Stimulated activated CD4-positive, alpha-beta T cell treated with anti-CD3 and anti-CD28 coated beads, Interleukin-4, amount 100 ng/mL, for 24 hours (primary cell): Measurements from ENCODE around the gene VAV2.
"Not testable (repeated sequence)": the region's sequence is repeated elsewhere in the genome, so short reads cannot be mapped to it uniquely, and the experiment has no call there.

Source experiments
- DNase-seq: peaks from one replicate; pipeline ENCODE4 v3.0.0-alpha.2; 2020

The VAV2 gene

GRCh38 chr9:133779081-133779480 is 213.0 kb downstream of the VAV2 start:
- no peak for DNase-seq

GRCh38 chr9:133778336-133779013 is 213.6 kb downstream of the VAV2 start:
- no peak for DNase-seq

- DNase-seq = no peak
Observed at GRCh38 chr9:133777871-133778270, 214.3 kb downstream of the VAV2 start.

DNA sequence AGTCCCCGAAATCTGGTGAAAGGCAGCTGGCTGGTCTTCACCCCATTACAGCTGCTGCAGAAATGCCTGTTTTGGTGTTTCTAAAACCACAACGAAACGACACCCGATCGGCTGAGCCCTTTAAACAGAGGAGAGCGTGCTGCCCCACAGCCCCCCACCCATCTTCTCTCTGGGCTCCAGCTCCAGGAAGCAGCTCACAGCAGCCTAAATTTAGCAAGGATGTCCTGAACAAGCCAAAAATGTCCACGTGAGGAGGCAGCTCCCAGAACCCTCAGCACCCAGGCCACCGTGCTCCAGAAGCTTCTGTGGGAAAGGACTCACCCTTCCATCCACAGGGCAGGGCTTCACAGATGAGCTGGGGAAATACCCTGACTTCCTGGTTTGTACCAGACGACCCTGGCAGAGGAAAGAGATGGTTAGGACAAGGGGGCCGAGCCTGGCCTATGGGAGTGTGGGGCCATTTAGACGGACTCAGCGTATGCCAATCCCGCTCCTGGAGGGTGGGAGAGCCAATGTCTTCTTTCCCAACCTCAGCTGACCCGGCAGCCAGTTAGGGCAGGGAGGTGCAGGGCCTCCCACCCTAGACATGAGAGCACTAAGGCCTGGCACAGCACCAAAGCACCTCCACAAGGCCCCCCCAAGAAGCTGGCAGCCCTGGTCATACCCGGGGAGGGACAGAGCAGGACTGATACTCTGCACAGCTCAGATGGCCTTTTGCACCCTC is 214.9 kb downstream of the VAV2 start:
- DNase-seq = no peak

- DNase-seq = no peak
Observed at GRCh38 chr9:133775951-133776905, 215.9 kb downstream of the VAV2 start.

- DNase-seq = no peak
Observed at GRCh38 chr9:133775291-133775690, 216.8 kb downstream of the VAV2 start.

- no peak for DNase-seq
Observed at GRCh38 chr9:133774799-133775198, 217.3 kb downstream of the VAV2 start.

DNA sequence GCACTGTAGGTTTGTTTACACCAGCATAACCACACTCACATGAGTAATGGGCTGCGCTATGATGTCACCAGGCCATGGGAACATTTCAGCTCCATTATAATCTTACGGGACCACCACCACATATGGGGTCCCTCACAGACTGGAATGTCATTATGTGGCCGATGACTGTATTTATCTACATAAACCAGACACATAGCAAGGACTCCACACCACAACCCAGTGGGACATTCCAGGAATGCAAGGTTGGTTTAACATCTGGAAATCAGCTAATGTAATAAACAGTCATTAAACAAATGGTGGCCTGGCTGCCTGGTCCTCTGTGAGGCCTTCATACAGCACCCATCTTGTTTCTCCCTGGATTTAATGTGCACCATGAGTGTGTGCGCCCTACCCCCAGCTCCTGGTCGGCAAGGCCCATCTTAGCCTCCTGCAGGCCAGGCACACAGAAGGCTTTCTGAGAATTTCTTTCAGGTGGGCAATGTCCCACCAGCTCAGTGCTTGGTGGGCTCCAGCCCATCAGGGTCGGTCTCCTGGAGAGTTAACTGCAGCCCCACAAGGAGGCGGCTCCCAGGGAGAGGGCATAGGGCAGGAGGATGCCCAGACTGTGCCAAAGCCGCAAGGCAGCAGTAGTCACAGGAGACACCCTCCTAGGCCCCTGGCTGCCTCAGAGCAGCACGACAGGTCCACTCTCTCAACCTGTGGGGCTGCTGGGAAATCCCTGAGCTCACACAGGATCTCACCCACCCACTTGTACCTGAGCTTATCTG is 218.1 kb downstream of the VAV2 start:
- DNase-seq = no peak

GRCh38 chr9:133772581-133772980 is 219.5 kb downstream of the VAV2 start:
- DNase-seq = no peak

DNA sequence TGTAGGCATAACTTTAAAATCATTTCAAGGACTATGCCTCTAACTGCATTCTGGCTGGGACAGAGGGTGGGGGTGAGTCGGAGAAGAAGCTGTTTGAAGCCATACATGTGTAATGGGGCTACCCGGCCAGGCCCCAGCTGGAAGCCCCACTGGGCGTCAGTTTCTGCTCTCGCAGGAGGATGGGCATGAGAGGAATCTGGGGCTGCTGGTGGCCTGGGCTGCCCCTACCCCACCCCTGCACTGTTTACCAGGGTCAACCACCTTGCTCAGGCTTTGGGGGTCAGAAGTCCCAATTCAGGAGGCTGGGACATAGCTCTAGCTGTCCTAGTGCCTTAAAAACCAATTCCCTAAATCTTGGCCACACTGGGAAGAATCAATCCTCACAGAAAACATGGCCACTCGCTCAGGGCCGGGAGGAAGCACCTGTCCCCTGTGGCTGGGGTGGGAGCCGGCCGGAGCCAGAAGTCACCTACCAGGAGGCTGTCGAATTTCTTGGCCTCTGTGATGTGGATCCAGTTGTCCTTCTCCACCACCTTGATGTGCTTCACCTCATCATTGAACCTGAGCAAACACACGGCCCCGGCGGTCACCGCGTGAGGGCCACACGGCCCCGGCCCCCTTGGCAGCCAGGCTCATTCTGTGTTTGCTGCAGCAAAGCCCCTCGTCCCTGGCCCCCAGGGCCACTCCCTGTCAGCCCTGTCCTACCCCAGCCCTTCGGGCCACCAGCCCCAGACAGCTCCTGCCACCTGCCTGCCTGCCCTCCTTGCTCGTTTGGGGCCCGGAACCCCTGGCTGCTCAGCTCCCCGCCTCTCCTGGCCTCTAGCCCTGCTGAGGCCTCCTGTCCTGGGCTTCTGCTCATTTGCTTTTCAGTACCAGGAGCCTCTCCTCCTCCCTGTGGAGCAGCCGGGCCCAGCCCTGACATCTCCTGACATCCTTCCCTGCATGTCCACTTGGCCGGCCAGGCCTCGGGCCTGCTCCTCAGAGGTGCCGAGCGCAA is 220.3 kb downstream of the VAV2 start:
- DNase-seq = no peak

DNA sequence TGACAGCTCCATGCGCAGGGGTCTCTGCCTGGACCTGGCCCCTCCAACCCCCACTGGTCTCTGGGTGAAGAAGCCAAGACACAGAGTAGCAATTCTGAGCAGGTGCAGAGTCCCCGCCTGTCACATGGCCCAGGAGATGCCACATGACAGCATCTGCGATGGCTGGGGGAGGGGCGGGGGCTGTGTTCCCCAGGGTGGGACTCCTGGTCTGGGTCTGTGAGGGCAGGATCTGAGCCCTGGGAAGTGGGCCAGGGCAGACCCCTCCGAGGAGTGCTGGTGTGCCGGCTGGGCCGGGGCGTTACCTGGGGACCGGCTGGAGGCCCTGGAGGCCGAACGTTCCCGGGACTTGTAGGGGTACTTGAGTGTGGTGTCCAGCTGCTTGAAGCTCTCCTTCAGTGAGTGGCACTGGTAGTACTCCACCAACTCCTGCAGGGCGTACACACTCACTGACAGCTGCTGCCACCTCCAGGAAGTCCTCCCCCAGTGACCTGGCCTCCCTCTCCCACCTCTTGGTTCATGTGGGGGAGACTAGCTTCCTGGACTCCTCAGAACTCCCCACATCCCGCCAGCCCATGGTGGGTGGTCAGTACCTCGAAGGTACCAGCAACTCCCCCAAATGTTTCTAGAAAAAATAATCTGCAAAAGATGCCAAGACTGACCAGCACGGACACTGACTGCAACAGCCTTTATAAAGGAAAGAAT is 221.9 kb downstream of the VAV2 start:
- DNase-seq = no peak

GRCh38 chr9:133769511-133770075 is 222.5 kb downstream of the VAV2 start:
- no peak for DNase-seq

DNA sequence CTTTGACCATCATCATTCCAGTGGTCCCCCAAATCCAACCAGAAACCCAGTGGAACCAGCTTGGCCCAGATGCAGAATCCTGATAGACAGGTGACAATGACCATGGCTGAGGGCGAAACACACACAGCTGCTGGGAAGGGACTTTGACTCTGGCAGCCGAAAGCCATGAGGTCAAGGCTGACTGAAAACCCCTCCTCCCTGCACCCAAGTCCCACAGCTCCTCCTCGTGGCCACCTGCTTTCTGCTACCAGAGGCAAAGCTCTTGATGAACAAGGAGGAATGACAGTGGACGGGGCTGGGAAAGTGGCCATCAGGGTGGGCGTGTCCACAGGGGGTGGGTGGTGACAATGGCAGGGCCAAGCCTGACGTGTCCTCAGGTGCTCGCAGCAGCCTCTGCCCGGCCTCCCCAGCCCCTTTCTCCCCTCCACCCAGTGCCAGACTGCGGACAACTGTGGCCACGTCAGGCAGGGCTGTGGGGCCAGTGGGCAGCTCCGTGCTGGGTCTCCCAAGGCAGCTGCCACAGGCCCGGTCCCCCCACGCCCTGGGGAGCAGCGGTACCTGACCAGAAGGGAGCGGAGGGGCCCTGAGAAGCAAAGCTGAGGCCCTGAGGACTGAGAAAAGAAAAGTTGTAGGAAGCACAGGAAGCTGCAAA is 223.1 kb downstream of the VAV2 start:
- no peak for DNase-seq

DNA sequence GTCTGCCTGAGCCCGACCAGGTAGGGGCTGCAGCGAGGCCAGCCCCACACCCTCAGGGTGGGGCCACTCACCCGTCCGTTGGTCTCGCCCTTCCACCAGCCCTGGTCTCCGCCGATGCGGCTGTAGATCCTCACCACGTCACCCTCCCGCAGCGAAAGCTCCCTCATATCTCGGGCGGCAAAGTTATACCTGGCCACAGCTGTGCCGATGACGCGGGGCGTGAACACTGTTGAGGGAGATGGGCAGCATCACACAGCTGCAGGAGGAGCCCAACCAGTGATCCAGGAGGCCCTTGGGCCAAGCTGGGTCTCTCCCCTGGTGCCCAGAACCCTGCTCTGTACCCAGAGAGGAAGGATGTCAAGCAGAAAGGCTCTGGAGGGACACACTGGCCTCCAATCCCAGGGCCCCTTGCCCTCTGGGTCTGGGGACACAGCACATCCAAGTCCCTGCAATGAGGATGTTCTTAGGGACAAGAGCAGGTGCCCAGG is 223.7 kb downstream of the VAV2 start:
- no peak for DNase-seq

GRCh38 chr9:133767625-133768024 is 224.5 kb downstream of the VAV2 start:
- DNase-seq = no peak

- no peak for DNase-seq
Observed at GRCh38 chr9:133767008-133767407, 225.1 kb downstream of the VAV2 start.

GRCh38 chr9:133766234-133766633 is 225.9 kb downstream of the VAV2 start:
- not testable (repeated sequence) for DNase-seq

- no peak for DNase-seq
Observed at GRCh38 chr9:133763272-133764183, 228.6 kb downstream of the VAV2 start.
